H1 (cell line): ENCODE measurements around the gene ACTR6. TPM values are rescaled to one million over a fixed set of nuclear protein-coding genes. Genes with fewer than 3 reads are reported as not detected.
A peak's percentile ranks its signal among the peaks of the same experiment; 100 is the strongest.

Source experiments
- CTCF ChIA-PET: fragments of 300-600 bp; sonication (Branson Sonifier 250); formaldehyde crosslinking; loops from one replicate; lab custom pipeline; 2021; ENCODE audit not compliant: partially characterized antibody; lab: Charles Lee
- POLR2A ChIA-PET: fragments of 300-600 bp; sonication (Branson Sonifier 250); formaldehyde crosslinking; loops from one replicate; lab custom pipeline; 2021; ENCODE audit warnings: inconsistent platforms; ENCODE audit not compliant: partially characterized antibody; lab: Charles Lee
- DNase-seq, 2 experiments: peaks; one replicate each; pipeline versions ENCODE4 v3.0.0 to v3.0.0-alpha.2; 2010 to 2022; ENCODE audit warnings: low spot score in 2 of 2, low read depth in 1 of 2, mixed read lengths in 1 of 2
- FAIRE-seq: peaks from 2 replicates; lab custom pipeline; 2011; peaks lifted over from hg19 to GRCh38; lab: Jason Lieb, UNC
- H2AFZ ChIP-seq: 2 replicates; pipeline ENCODE4 v1.8.1; 2012; ENCODE audit warnings: low read length, inconsistent platforms
- H2AK5ac ChIP-seq: 2 replicates; pipeline ENCODE4 v1.6.1; 2013; ENCODE audit warnings: low read depth, low read length
- H2BK120ac ChIP-seq: replicated peaks from 2 replicates; pipeline ENCODE3; 2013; ENCODE audit warnings: low read depth, low read length, inconsistent platforms
- H2BK12ac ChIP-seq: 2 replicates; pipeline ENCODE4 v1.6.1; 2013; ENCODE audit warnings: low read depth, low read length
- H2BK15ac ChIP-seq: 2 replicates; pipeline ENCODE4 v1.6.1; 2013; ENCODE audit warnings: low read length
- H2BK20ac ChIP-seq: 2 replicates; pipeline ENCODE4 v1.6.1; 2013; ENCODE audit warnings: low read length
- H2BK5ac ChIP-seq: 2 replicates; pipeline ENCODE4 v1.6.1; 2013; ENCODE audit warnings: low read depth, low read length
- H3K14ac ChIP-seq: 2 replicates; pipeline ENCODE4 v1.6.1; 2013; ENCODE audit warnings: inconsistent platforms; ENCODE audit not compliant: insufficient read length
- H3K18ac ChIP-seq: 2 replicates; pipeline ENCODE4 v1.6.1; 2013; ENCODE audit warnings: low read length; ENCODE audit errors: extremely low read depth
- H3K23ac ChIP-seq: 2 replicates; pipeline ENCODE4 v1.6.1; 2013; ENCODE audit warnings: inconsistent platforms; ENCODE audit not compliant: insufficient read length
- H3K23me2 ChIP-seq: 2 replicates; pipeline ENCODE4 v1.6.1; 2013; ENCODE audit warnings: low read depth, low read length
- H3K27ac ChIP-seq: 2 replicates; pipeline ENCODE4 v1.6.1; 2011; ENCODE audit warnings: low read depth, low read length, inconsistent platforms
- H3K27me3 ChIP-seq, 4 experiments: replicated peaks in 1 of 4; 1 replicate in 1 of 4; 2 replicates in 3 of 4; pipeline versions ENCODE4 v1.6.1 to v1.8.1; 2011 to 2013; ENCODE audit warnings: low read length in 3 of 4, mild to moderate bottlenecking in 3 of 4, inconsistent platforms in 2 of 4, mixed read lengths in 2 of 4, moderate library complexity in 1 of 4; ENCODE audit not compliant: control insufficient read depth in 3 of 4, insufficient read depth in 3 of 4; ENCODE audit errors: extremely low read depth in 1 of 4
- H3K36me3 ChIP-seq, 4 experiments: 2 replicates each; pipeline versions ENCODE4 v1.6.1 to v1.8.1; 2011 to 2013; ENCODE audit warnings: mild to moderate bottlenecking in 4 of 4, low read length in 3 of 4, moderate library complexity in 2 of 4, control low read depth in 1 of 4, inconsistent platforms in 1 of 4; ENCODE audit not compliant: insufficient read depth in 4 of 4, control insufficient read depth in 2 of 4
- H3K4ac ChIP-seq: replicated peaks from 2 replicates; pipeline ENCODE3; 2013; ENCODE audit warnings: low read length, low read depth, mixed read lengths, inconsistent platforms; ENCODE audit not compliant: insufficient read length
- H3K4me1 ChIP-seq, 4 experiments: replicated peaks in 1 of 4; 1 replicate in 1 of 4; 2 replicates in 3 of 4; pipeline versions ENCODE4 v1.6.1 to v1.8.1; 2011 to 2013; ENCODE audit warnings: low read length in 3 of 4, inconsistent platforms in 2 of 4, mixed read lengths in 1 of 4; ENCODE audit not compliant: insufficient read depth in 4 of 4, control insufficient read depth in 3 of 4
- H3K4me2 ChIP-seq, 2 experiments: 2 replicates each; pipeline versions ENCODE4 v1.6.1 to v1.8.1; 2011 to 2013; ENCODE audit warnings: low read depth in 2 of 2, low read length in 2 of 2, control low read depth in 1 of 2, inconsistent platforms in 1 of 2, mild to moderate bottlenecking in 1 of 2; ENCODE audit not compliant: insufficient read depth in 1 of 2
- H3K4me3 ChIP-seq, 4 experiments: fragments of 200-600, 300-600 bp in 1 of 4; sonication (generic), shearing (Covaris generic), sonication (Bioruptor Twin) in 1 of 4; 2 replicates each; pipeline versions ENCODE4 v1.5.1 to v1.8.1; 2011 to 2016; ENCODE audit warnings: low read length in 4 of 4, low read depth in 3 of 4, control low read depth in 2 of 4, inconsistent platforms in 2 of 4, mild to moderate bottlenecking in 2 of 4, mixed read lengths in 1 of 4, moderate library complexity in 1 of 4; ENCODE audit not compliant: insufficient read depth in 2 of 4; ENCODE audit errors: extremely low read depth in 1 of 4
- H3K56ac ChIP-seq: replicated peaks from 2 replicates; pipeline ENCODE3; 2013; ENCODE audit warnings: low read depth, mild to moderate bottlenecking, mixed read lengths, low read length, inconsistent platforms; ENCODE audit not compliant: insufficient read length
- H3K79me1 ChIP-seq: 2 replicates; pipeline ENCODE4 v1.6.1; 2013; ENCODE audit warnings: low read depth, low read length, control low read depth
- H3K79me2 ChIP-seq, 2 experiments: 2 replicates each; pipeline versions ENCODE4 v1.6.1 to v1.8.1; 2012 to 2013; ENCODE audit warnings: low read length in 2 of 2, mild to moderate bottlenecking in 2 of 2, inconsistent platforms in 1 of 2; ENCODE audit not compliant: insufficient read depth in 2 of 2, control insufficient read depth in 1 of 2
- H3K9ac ChIP-seq, 4 experiments: replicated peaks in 1 of 4; 1 replicate in 1 of 4; 2 replicates in 3 of 4; pipeline versions ENCODE4 v1.6.1 to v1.8.1; 2011 to 2013; ENCODE audit warnings: low read depth in 3 of 4, low read length in 3 of 4, control low read depth in 2 of 4, mild to moderate bottlenecking in 2 of 4, moderate library complexity in 2 of 4, inconsistent platforms in 1 of 4; ENCODE audit errors: extremely low read depth in 1 of 4
- H3K9me3 ChIP-seq, 2 experiments: 2 replicates each; pipeline versions ENCODE4 v1.6.1 to v1.8.1; 2012 to 2013; ENCODE audit warnings: mild to moderate bottlenecking in 2 of 2, moderate library complexity in 2 of 2, control low read depth in 1 of 2, inconsistent platforms in 1 of 2, low read depth in 1 of 2, low read length in 1 of 2, mixed read lengths in 1 of 2; ENCODE audit not compliant: insufficient read depth in 2 of 2
- H4K20me1 ChIP-seq, 2 experiments: replicated peaks in 1 of 2; 2 replicates each; pipeline versions ENCODE3 to v1.8.1; 2011 to 2013; ENCODE audit warnings: inconsistent platforms in 2 of 2, low read length in 2 of 2, mild to moderate bottlenecking in 1 of 2; ENCODE audit not compliant: insufficient read depth in 2 of 2, control insufficient read depth in 1 of 2
- H4K5ac ChIP-seq: 2 replicates; pipeline ENCODE4 v1.6.1; 2013; ENCODE audit warnings: low read length, low read depth, mixed read lengths, inconsistent platforms; ENCODE audit not compliant: insufficient read length
- H4K8ac ChIP-seq: 2 replicates; pipeline ENCODE4 v1.8.0; 2013; ENCODE audit warnings: mild to moderate bottlenecking, moderate library complexity, low read length, inconsistent platforms; ENCODE audit not compliant: insufficient read depth; ENCODE audit errors: extremely low read depth
- H4K91ac ChIP-seq: replicated peaks from 2 replicates; pipeline ENCODE3; 2013; ENCODE audit warnings: low read length, mixed read lengths, inconsistent platforms; ENCODE audit not compliant: insufficient read length
- ASH2L ChIP-seq: fragments of 200-600, 300-600 bp; sonication (generic); IDR thresholded peaks from one replicate; pipeline ENCODE4 v1.7.1; 2017; ENCODE audit warnings: low read length
- BCL11A ChIP-seq, 2 experiments: IDR thresholded peaks; one replicate each; pipeline ENCODE4 v1.6.1; 2011; ENCODE audit warnings: low read depth in 2 of 2, low read length in 2 of 2, mild to moderate bottlenecking in 2 of 2
- FOSL1 ChIP-seq: IDR thresholded peaks from 2 replicates; pipeline ENCODE4 v1.6.1; 2011; ENCODE audit warnings: mild to moderate bottlenecking, low read depth, low read length, moderate library complexity; ENCODE audit not compliant: insufficient read depth
- HDAC6 ChIP-seq: IDR thresholded peaks from one replicate; pipeline ENCODE4 v1.7.1; 2012; ENCODE audit warnings: low read depth, mild to moderate bottlenecking, inconsistent platforms, low read length, moderate library complexity
- KDM1A ChIP-seq: fragments of 200-600, 300-600 bp; sonication (generic); IDR thresholded peaks from 2 replicates; pipeline ENCODE4 v1.7.1; 2016; ENCODE audit warnings: mild to moderate bottlenecking, low read length, borderline replicate concordance
- SAP30 ChIP-seq: fragments of 300-600 bp; sonication (generic); IDR thresholded peaks from 2 replicates; pipeline ENCODE4 v1.7.1; 2012; ENCODE audit warnings: low read length, moderate library complexity, mild to moderate bottlenecking, inconsistent platforms; ENCODE audit not compliant: insufficient read depth, insufficient replicate concordance
- SP4 ChIP-seq: IDR thresholded peaks from 2 replicates; pipeline ENCODE4 v1.6.1; 2012; ENCODE audit warnings: low read length, inconsistent platforms
- TCF12 ChIP-seq: IDR thresholded peaks from 2 replicates; pipeline ENCODE4 v1.6.1; 2011; ENCODE audit warnings: low read depth, mild to moderate bottlenecking, low read length
- TEAD4 ChIP-seq: IDR thresholded peaks from 2 replicates; pipeline ENCODE4 v1.6.1; 2012; ENCODE audit warnings: low read depth, low read length, inconsistent platforms, mixed read lengths
- WGBS, 2 experiments: shearing (Covaris generic) in 1 of 2; methylation state at CpG; one replicate each; pipeline versions ENCODE4 v1.1.6 to v1.1.7; 2013 to 2015; ENCODE audit warnings: low lambda C conversion rate in 2 of 2, mixed read lengths in 2 of 2, inconsistent platforms in 1 of 2, low coverage in 1 of 2, missing lambda C conversion rate in 1 of 2; ENCODE audit not compliant: insufficient replicate concordance in 2 of 2, insufficient coverage in 1 of 2, insufficient read length in 1 of 2; ENCODE audit errors: extremely low coverage in 1 of 2, missing lambda C conversion rate in 1 of 2; 5-methylcytosine and 5-hydroxymethylcytosine counted together
- polyA plus RNA-seq, 7 experiments: library from polyadenylated mRNA; depleted of rRNA in 3 of 7; stranded (reverse) in 5 of 7; unstranded in 2 of 7; fragments of >200 nt in 5 of 7; fragments of 200-250 nt in 2 of 7; gene quantifications; 1 replicate in 5 of 7; 2 replicates in 1 of 7; 4 replicates in 1 of 7; pipeline versions ENCODE4 v1.2.1 to v1.2.3, GENCODE V29; 2011 to 2013; ENCODE audit warnings: missing spikeins in 2 of 7, mixed read lengths in 2 of 7
- total RNA-seq: library from RNA; stranded (reverse); fragmentation: NEBNext Ultra II Directional; extraction: Animal tissue kit (Norgen Biotek cat#: 25700); gene quantifications from 2 replicates; pipeline ENCODE4 v1.2.1, GENCODE V29; 2021
- TF ChIP-seq, protein P1 (sequence below): IDR thresholded peaks from 2 replicates; pipeline ENCODE4 v1.6.1; 2012; ENCODE audit warnings: low read length, inconsistent platforms

ACTR6 gene
- total and polyA plus RNA-seq, 2 of the 8 experiments (the other 6 are each of a cell fraction or from before 2014, with no cell fraction given), result 10.2 to 36.8 TPM

DNA sequence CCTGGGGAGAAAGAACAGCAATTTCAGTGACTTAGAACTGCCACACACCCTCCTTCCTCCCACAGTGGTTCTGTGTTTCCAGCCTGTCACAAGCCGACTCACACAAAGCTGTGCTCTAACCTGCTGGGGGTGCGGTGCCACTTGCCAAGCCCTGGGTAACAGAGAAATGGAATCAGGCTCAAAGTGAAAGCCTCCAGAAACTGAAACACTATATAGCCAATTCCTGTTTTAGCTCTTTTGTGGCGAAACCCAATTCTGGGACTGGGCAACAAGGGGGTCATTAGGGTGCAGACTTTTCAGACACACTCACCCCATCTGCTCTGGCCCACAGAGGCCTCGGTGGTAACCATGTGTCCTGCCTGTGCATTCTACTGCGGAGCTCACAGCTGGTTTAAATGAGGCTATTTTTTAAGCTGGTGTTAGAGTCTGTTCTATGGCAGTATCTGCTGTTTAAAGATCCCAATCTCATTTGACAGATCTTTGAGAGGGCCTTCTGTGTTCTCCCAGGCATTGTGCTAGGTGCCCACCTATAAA lies 15.2 kb upstream of the ACTR6 start:
- no peak overlapping the region; the same call in 1 of the 2 replicates for H3K27ac ChIP-seq
- peak overlapping the region in 1 of 4 experiments; percentile 31; a peak in 1 of 7 replicates for H3K9ac ChIP-seq

More for the DNA sequence above, 15.2 kb upstream of the ACTR6 start:
- Histone ChIP-seq H3K4me1 (peaks cover 0 to 2% (median 0%) of the 10 kb centered on the region in 4 experiments; a peak in 2 of 7 replicates), H3K14ac (no peak overlapping the region), H3K36me3 (peaks cover 0 to 7% (median 1%) of the 10 kb centered on the region in 4 experiments; a peak in 3 of 8 replicates), H3K18ac (no peak overlapping the region), H4K5ac (no peak overlapping the region), H2BK120ac (no peak overlapping the region), H2BK12ac (no peak overlapping the region), H4K8ac (peak overlapping the region; percentile 63; the same call in 1 of the 2 replicates), H3K4me2 (no peak overlapping the region), H4K91ac (no peak overlapping the region), H2AK5ac (no peak overlapping the region), H3K9me3 (no peaks in the 10 kb centered on the region), H2AFZ (no peak overlapping the region), H3K23ac (no peak overlapping the region), H2BK5ac (no peak overlapping the region), H3K27me3 (no peaks in the 10 kb centered on the region), H3K79me1 (no peaks in the 10 kb centered on the region; the same call in 1 of the 2 replicates), H3K56ac (no peak overlapping the region), H4K20me1 (no peaks in the 10 kb centered on the region), H3K79me2 (no peaks in the 10 kb centered on the region), H3K4ac (no peak overlapping the region), H2BK15ac (no peak overlapping the region), H3K23me2 (no peaks in the 10 kb centered on the region), H2BK20ac (no peak overlapping the region), H3K4me3 (no peak overlapping the region)
- TF ChIP-seq KDM1A (no peak), FOSL1 (no peak), SAP30 (no peak), HDAC6 (no peak), SP4 (no peak), BCL11A (IDR thresholded peaks at IDR 0.05; ENCODE audit: low read depth in 2 of 2, low read length in 2 of 2) (no peak), TEAD4 (no peak), TCF12 (no peak), ASH2L (no peak)
- TF ChIP-seq, protein P1, sequence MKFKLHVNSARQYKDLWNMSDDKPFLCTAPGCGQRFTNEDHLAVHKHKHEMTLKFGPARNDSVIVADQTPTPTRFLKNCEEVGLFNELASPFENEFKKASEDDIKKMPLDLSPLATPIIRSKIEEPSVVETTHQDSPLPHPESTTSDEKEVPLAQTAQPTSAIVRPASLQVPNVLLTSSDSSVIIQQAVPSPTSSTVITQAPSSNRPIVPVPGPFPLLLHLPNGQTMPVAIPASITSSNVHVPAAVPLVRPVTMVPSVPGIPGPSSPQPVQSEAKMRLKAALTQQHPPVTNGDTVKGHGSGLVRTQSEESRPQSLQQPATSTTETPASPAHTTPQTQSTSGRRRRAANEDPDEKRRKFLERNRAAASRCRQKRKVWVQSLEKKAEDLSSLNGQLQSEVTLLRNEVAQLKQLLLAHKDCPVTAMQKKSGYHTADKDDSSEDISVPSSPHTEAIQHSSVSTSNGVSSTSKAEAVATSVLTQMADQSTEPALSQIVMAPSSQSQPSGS, result no peak
- DNase-seq (no peak), FAIRE-seq (no peak)
- 96% methylated on average over 5 of the region's 5 CpGs; no CpG with 5 or more reads in 1 of the 2 experiments for WGBS, 2 experiments
- ChIA-PET CTCF (interaction anchor here (0.9 to 2.4 kb wide), 7 partner anchors 10 to 47 kb away, joined by 3 to 14 read pairs (median 5); partner anchors contain the start of gene ACTR6), POLR2A (interaction anchor here (1.2 to 1.8 kb wide), 5 partner anchors 7 to 41 kb away, joined by 3 to 9 read pairs (median 5); no protein-coding TSS in a partner anchor)
